GM19099 (cell line): ENCODE results near the gene MPG.

Experiments used
- POLR2A ChIP-seq: IDR thresholded peaks from 3 replicates; pipeline ENCODE4 v1.6.1; 2011; ENCODE audit warnings: low read depth; ENCODE audit not compliant: insufficient read length; ENCODE audit errors: extremely low read depth

The MPG gene

DNA sequence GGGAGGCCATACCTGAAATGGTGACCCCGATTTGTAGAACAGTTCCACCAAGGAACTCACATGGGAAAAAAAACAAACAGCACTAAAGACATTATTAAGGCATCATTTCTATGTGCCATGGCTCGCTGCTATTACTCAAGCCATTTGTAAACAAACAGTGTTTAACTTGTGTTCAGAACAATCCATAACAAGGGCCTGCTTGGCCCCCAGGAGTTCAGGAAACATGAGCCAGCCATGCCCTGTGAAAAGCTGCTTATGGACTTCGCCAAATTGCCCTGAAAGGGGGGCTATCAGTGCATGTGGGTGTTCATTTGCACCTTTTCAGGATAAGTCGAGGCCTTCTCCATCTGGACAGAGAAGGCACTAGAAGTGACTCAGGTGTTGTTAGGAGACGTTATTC is 32.6 kb upstream of the MPG start:
- no peak for TF ChIP-seq POLR2A

DNA sequence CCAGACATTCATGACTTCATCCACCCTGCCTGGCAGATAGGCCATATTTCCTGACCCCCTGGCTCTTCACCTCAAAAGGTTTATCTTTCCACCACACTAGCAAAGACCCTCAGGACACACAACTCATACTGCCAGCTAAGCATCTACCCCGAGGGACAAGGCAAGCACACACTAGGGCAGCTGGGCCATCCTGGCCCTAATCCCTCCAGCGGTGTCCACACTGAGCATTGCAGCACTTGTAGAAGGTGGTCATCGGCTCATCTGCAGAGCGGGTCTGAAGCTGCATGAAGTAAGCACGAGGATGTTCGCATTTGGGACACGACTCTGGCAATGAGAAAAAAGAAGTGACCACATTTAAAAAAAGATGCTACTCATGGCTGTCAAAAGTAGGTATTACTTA is 30.8 kb upstream of the MPG start:
- TF ChIP-seq POLR2A, result no peak

DNA sequence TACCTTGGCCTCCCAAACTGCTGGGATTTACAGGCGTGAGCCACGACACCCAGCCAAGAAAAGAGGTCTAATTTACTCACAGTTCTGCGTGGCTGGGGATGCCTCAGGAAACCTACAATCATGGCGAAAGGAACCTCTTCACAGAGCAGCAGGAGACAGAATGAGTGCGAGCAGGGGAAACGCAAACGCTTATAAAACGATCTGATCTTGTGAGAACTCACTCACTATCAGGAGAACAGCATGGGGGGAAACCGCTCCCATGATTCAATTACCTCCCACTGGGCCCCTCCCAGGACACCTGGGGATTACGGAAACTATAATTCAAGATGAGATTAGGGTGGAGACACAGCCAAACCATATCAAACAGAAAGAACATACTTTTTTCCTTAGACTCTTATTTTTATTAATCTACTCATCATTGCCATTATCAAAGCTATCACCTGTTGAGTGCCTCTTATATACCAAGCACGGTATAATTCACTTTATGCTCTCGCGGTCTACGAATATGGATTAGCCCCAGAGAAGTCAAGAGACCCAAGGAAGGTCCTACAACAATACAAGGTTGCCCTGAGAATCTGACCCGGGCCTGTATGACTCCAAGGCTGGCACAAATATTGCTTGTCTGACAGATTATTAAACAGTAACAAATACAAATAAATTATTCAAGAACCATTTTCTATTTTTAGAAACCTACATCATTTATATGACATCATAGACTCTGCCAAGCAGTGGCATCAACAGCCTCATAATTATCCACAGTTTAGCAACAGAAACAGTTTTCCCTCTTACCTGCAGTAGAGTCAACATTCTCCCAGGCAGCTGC is 27.0 kb upstream of the MPG start:
- TF ChIP-seq POLR2A, result no peak

DNA sequence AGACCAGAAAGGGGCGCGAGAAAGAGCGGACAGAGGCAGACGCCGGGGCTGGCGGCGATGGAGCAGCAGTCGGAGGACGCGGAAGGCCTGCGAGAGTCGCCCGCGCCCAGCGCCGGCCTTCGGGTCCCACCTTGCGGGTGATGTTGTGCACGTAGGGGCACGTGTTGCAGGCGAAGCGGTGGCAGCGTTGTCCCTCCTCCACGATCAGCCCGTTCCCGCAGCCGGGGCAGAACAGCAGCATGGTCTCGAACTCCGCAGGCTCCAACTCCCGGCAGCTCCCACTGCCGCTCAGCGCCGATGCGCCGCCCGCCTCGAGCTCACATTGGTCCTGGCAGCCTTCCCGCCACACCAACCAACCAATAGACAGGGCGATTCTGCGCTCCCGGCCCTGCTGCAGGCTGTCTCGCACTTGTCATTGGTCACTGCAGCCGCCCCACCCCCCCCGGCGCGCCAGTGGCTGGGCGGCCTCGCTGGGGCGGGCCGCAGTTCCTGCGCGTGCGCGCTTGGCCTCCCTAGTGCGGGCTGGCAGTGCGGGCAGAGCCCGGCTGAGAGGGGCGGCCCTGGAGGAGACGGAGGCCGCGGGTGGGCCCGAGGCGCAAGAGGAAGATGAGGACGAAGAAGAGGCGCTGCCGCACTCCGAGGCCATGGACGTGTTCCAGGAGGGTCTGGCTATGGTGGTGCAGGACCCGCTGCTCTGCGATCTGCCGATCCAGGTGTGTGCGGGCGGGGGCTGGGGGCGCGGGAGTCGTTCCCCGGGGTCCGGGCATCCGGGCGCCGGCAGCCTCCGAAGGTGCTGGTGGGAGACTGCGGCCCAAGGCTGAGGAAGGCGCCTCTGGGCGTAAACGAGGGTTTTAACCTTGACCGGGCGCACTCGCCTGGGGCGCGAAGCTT is 24.4 kb upstream of the MPG start, which contains the start of the genes POLR3K and SNRNP25:
Gene POLR3K, minus strand, starts transcription at position 263 of the 891 bp plus-strand sequence. Its CDS starts 22 bp downstream, at position 241.
Gene SNRNP25, plus strand, starts transcription at position 483 of the 891 bp plus-strand sequence. Its CDS starts 189 bp downstream, at position 672.
- TF ChIP-seq POLR2A, result peak; percentile 89

DNA sequence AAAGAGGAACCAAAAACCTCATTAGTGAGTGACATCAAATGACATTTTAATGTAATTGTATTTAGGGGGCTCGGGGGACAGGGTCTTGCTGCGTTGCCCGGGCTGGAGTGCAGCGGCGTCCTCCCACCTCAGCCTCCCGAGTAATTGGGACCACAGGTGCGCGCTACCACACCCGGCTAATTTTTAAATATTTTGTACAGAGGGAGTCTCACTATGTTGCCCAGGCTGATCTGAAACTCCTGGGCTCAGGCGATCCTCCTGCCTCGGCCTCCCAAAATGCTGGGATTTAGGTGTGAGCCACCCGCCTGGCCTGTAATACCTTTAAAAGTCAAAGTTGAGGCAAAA is 23.8 kb upstream of the MPG start:
- no peak for TF ChIP-seq POLR2A

DNA sequence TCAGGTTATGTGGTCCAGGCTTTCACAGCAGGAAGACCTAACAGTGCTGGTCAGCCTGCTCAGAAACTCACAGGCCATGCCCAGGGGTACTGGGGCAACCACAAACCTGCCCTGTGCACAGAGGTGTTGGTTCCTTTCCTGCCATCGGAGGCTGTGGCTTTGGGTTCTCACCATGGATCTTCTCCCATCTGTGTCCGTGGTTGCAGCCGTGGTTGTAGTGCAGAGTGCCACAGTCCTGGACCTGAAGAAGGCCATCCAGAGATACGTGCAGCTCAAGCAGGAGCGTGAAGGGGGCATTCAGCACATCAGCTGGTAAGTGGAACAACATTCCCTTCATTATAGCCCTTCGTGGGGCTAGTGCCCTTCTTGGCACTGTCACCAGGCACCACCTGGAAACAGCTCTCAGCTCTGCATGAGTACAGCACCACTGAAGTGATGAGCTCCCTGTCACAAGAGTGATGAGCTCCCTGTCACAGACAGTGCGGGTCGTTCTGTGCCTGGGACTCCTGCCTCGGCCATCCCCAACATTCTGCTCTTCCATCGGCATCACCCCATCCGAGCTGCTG is 22.4 kb upstream of the MPG start:
- TF ChIP-seq POLR2A, result no peak

DNA sequence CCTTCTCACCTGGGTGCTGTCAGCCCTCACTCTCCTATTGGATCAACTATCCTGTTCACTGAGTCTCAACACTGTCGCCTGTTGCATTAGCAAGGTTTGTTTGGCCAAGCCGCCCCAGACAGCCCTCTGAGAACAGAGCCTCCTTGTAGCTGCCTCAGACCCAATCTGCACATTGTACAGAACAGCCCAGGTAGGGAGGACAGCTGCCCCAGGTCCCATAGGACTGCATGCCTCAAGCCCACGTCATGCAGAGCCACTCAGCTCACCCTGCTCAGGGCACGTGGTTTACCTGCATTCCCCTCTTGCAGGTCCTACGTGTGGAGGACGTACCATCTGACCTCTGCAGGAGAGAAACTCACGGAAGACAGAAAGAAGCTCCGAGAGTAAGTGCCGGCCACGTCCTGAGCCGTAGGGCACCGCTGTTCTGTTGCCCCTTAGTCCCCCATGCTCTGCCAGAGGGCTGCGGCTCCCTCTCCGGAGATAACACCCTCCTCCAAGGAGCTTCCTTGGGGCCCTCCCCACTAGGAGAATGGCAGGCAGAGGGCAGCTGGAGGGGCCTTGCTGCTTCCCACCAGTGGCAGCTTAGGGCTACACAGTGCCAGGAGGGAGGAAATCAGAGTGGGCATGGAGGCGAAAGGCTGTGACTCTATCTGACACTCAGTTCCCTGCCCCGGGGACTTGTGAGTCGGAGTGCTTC is 21.6 kb upstream of the MPG start:
- no peak for TF ChIP-seq POLR2A

DNA sequence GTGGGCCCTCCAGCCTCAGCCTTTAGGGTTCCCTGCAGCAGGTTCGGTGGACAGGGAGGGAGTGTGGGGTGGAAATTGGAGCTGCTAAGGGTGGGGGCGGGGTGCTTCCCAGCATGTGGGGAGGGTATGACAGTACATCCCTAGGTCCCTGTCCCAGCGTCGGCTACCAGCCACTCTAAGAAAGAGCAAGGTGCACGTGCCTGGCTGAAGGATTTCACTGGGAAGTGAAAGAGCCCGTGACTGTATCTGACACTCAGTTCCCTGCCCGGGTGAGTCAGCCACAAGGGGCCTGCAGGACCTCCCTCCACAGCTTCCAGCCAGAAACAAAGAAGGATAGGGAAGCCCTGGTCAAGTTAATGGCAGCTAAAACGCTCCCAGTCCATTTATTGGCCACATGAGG is 20.3 kb upstream of the MPG start:
- TF ChIP-seq POLR2A, result no peak

DNA sequence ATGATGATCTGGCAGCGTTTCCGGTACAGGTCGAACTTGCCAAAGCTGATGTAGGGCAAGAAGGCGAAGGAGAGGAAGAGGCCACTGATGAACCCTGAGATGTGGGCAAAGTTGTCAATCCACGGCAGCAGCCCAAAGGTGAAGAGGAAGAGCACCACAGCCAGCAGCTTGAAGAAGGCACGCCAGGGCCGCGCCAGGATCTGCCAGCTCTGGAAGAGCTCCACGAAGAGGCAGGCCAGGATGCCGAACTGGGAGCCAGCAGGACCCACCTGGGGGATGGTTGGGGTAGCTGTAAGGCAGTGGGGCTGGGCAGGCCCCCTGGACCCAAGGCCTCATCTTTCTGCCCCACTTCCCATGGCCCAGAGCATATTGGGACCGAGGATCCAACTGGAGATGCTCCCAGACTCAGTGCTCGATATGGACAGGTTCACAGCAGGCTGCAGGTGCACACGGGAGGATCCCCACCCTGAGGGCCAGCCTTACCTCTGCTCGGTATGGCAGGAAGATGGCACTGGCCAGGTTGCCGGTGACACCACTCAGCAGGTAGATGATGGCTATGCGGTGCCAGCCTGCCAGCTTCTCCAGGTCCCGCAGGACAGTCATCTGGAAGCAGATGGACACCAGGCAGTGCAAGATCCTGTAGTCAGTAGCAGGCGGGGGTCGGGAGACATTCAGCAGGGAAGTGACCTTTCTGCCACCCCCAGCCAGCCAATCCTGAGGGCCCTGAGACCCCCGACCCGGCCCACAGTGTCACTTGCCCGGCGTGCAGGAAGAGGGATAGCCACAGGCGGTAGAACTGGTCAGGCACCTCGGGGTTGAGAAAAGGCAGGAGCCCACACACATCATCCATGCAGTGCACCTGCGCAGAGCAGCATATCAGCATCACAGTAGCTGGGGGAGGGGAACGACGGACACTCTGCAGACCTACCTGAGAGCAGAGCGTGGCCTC is 19.3 kb upstream of the MPG start:
- no peak for TF ChIP-seq POLR2A

DNA sequence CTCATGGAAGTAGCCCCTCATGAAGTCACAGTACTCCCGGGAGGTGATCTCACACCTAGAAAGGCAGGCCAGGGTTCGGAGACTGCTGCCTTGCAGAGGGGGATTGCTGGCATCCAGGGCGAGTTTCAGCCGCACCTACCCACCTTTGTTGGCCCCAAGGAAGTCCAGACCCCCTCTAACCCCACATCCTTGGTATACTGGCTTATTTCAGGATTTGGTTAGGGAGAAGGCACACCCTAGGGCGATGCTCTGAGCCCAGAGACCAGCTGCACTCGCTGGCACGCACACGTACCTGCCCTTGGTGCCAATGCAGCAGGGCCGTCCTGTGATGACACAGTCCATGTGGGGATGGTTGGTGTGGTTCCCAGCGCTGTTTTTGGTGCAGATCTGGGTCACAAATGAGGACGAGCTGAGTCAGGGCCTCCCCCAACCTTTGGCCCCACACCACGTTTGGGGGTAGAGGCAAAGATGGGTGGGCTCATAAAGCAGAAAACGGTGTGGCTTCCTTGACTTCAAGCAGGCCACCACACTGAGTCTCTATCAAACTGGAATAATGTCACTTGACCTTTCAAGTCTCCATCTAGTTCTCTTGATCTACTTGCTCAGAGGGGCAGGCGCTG is 18.5 kb upstream of the MPG start:
- TF ChIP-seq POLR2A, result no peak

DNA sequence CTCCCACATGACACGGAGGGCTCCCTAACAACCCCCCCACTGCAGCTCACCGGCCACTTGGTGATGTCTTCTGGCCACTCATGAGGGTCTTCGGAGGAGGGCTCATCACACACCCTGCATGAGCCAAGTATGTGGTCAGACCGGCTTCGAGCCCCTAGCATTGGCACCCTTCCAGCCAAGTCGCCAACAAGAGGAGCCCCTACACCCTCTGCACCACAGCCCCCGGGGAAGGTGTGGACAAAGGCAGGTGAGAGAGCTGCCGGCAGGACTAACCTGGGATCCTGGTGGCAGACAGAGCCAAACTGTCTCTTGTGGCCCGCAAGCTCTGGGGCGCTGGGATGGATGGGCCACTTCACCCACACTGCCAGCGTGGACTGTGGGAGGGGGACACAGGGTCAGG is 17.9 kb upstream of the MPG start:
- no peak for TF ChIP-seq POLR2A

DNA sequence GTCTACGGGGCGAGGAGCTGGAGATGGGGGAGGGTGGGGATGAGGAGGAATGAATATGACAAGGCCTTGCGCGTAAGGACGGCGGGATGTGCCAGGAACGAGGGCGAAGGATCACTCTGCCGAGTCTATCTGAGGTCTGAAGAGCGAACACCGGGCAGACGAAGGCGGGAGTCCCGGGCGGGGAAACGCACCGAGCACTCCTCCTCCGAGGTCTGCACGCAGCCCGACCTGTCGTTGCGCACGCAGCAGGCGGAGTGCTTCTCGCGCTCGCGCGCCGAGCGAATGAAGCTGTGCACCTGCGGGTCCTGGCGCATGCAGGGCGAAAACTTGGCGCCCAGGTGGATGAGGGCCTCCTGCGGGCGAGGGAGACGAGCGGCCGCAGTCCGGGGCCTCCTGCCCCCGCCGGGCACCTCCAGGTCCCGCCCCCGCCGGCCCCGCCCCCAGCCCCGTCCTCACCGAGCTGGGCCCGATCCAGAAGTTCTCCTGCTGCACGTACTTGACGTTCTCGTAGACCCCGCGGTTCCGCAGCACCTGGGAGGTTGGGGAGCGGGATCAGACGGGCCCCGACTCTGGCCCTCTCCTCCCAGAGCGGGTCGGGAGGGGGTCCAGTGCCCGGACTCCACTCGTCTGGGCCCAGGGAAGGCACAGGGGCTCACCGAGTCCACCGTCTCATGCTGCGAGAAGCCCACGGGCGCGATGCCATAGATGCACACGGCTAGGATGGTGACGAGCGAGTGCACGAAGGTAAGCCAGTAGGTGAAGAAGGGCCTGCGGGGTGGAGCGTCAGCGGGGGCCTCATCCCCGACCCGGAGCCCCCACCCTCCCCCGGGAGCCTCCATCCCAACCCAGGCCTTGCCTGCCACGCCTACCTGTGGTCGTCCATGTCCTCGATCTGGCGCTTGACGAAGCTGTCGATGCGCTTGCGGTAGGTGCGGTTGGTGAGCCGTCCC is 16.8 kb upstream of the MPG start:
- TF ChIP-seq POLR2A, result no peak
